ENCODE results near the gene ZFAND2B. TPM values are rescaled to one million over a fixed set of nuclear protein-coding genes. Genes with fewer than 3 reads are reported as not detected.

The ZFAND2B gene
- total RNA-seq, 1 donor = 22.9 TPM

Other genes with a start within 250 kb of the ZFAND2B start
- gene CDK5R2, start 247.1 kb upstream of the ZFAND2B start, total RNA-seq = under 0.01 TPM in 1 of 2 replicates, not detected in the other
- not detected in 2 replicates for gene FEV, start 221.6 kb upstream of the ZFAND2B start, total RNA-seq
- not detected in 2 replicates for gene CRYBA2, start 213.4 kb upstream of the ZFAND2B start, total RNA-seq
- not detected in 2 replicates for gene CFAP65, start 165.3 kb upstream of the ZFAND2B start, total RNA-seq
- 0.12 TPM in 1 of 2 replicates, not detected in the other for gene IHH, start 145.9 kb upstream of the ZFAND2B start, total RNA-seq
- 21.1 and 22.2 TPM in 2 replicates for gene NHEJ1, start 46.0 kb upstream of the ZFAND2B start, total RNA-seq
- 0.85 and 1.5 TPM in 2 replicates for gene SLC23A3, start 36.8 kb upstream of the ZFAND2B start, total RNA-seq
- gene CNPPD1, start 29.9 kb upstream of the ZFAND2B start, total RNA-seq = 35.7 and 42.0 TPM in 2 replicates
- 94.1 and 100 TPM in 2 replicates for gene RETREG2, start 28.5 kb upstream of the ZFAND2B start, total RNA-seq
- gene ABCB6, start 12.2 kb downstream of the ZFAND2B start, total RNA-seq = 23.8 and 27.7 TPM in 2 replicates
- 63.0 and 63.8 TPM in 2 replicates for gene ATG9A, start 22.9 kb downstream of the ZFAND2B start, total RNA-seq
- gene ANKZF1, start 23.0 kb downstream of the ZFAND2B start, total RNA-seq = 22.2 and 24.8 TPM in 2 replicates
- gene GLB1L, start 38.7 kb downstream of the ZFAND2B start, total RNA-seq = 11.9 and 18.8 TPM in 2 replicates
- gene STK16, start 38.7 kb downstream of the ZFAND2B start, total RNA-seq = 45.3 and 69.3 TPM in 2 replicates
- not detected in 2 replicates for gene TUBA4B, start 46.5 kb downstream of the ZFAND2B start, total RNA-seq
- gene TUBA4A, start 47.1 kb downstream of the ZFAND2B start, total RNA-seq = 42.0 and 68.4 TPM in 2 replicates
- 41.4 and 48.5 TPM in 2 replicates for gene DNAJB2, start 72.6 kb downstream of the ZFAND2B start, total RNA-seq
- 0.36 and 0.49 TPM in 2 replicates for gene PTPRN, start 102.6 kb downstream of the ZFAND2B start, total RNA-seq
- not detected in 2 replicates for gene RESP18, start 126.0 kb downstream of the ZFAND2B start, total RNA-seq
- gene DNPEP, start 181.1 kb downstream of the ZFAND2B start, total RNA-seq = 82.3 and 95.2 TPM in 2 replicates
- 1.9 and 2.6 TPM in 2 replicates for gene DES, start 211.6 kb downstream of the ZFAND2B start, total RNA-seq
- 52.9 and 55.8 TPM in 2 replicates for gene SPEG, start 228.1 kb downstream of the ZFAND2B start, total RNA-seq

All from hair follicle dermal papilla cell (primary cell).